ENCODE data around the gene ZNF394.
A peak's percentile ranks its signal among the peaks of the same experiment; 100 is the strongest.

ZNF394 gene

DNA sequence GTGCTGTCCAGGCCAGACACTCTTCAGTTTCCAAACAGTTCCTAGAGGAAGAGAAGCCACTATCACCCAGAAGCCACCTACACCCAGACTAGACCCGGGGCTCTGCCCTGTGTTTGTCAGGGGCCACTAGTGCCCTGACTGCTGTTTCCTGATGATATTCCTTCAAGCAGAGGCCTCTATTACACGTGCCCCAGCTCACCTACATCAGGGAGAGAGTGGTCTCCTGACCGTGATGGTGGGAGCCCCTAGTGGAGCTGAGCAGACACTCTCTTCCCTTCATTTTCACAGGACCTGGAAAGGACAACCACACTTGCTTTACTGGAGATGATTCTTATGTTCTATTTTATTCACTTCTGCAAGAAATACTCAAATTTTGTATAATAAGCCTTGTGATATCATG lies 9.2 kb downstream of the ZNF394 start:
- no peak for DNase-seq

DNA sequence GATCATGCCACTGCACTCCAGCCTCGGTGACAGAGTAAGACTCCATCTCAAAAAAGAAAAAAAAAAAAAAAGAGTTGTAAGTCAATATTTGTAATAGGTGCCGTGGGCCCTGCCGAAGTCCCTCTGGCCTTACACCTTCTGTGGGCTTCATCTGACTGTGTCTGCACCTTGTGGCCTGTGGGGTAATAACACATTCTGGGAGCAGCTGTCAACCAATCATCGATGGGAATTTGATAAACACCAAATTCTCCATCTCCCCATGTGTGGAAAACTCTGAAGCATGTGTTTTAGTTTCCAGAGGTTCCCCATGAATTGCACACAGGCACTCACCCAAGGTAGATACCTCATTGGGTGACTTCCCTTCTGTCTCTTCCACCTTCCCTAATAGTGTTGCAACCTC lies 10.8 kb downstream of the ZNF394 start:
- DNase-seq, result no peak

- no peak for DNase-seq
Measured at GRCh38 chr7:99485094-99485493, 15.0 kb downstream of the ZNF394 start.

GRCh38 chr7:99478464-99479440 lies 21.3 kb downstream of the ZNF394 start:
- no peak for DNase-seq

DNA sequence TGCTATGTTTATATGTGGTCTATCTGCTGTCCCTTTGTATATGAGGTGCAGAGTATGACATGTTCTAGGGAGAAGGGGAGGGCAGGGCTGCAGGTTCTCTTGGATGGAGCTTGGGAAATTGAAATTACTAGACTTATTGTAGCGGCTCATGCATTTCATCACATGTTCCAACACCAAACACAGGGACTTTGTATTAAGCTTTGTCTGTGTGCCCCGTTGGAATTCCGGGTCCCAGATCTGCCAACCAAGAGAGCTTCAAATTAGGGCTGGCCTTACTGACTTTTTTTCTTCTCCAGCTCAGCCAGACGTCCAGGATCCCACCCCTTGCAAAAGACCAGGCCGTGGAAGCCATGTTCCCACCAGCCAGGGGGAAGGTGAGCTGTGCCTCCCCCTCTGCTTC lies 24.0 kb downstream of the ZNF394 start:
- DNase-seq, result no peak

- DNase-seq, result peak in 1 of 2 experiments; percentile 12
Measured at GRCh38 chr7:99473315-99473596, 26.8 kb downstream of the ZNF394 start.

DNA sequence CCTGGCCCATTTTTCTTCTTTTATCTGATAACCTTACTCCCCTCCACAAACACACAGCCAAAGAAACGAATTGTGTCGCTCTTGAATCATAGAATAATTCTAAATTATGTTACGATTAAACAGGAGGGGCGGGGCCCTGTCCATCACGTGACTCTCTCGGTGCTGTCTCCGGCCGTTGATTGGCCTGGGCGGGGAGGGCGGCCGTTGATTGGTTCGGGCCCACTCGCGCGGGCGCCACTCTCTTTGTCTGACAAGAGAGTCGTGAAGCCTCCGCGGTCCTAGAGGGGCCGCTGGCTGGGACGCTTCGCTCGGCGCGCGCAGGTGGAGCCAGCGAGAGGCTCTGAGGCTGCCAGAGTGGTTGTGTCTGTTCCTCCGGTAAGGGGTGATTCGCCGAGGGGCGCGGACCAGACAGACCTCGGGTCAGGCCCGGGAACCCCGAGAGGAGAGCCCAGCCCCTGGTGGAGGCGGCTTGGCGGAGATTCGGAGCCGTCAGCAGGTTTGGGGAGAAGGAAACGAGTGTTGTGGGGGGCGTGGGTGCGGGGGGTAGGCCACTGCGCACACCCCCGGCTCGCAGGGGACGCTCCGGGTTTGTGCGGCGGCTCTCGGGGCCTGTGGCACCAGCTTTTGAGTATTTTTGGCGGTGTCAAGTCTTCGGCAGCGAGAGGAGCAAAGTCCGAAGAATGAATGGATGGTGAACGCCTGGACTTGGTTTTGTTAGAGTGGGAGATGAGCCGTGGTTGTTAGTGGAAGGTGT lies 27.3 kb downstream of the ZNF394 start, which contains the start of gene ZNF789:
TSS of gene ZNF789 (plus strand) at position 330 of the 754 bp plus-strand sequence. CDS start 3,567 bp downstream, outside the sequence.
- DNase-seq, result peak; percentile 84 to 93

DNA sequence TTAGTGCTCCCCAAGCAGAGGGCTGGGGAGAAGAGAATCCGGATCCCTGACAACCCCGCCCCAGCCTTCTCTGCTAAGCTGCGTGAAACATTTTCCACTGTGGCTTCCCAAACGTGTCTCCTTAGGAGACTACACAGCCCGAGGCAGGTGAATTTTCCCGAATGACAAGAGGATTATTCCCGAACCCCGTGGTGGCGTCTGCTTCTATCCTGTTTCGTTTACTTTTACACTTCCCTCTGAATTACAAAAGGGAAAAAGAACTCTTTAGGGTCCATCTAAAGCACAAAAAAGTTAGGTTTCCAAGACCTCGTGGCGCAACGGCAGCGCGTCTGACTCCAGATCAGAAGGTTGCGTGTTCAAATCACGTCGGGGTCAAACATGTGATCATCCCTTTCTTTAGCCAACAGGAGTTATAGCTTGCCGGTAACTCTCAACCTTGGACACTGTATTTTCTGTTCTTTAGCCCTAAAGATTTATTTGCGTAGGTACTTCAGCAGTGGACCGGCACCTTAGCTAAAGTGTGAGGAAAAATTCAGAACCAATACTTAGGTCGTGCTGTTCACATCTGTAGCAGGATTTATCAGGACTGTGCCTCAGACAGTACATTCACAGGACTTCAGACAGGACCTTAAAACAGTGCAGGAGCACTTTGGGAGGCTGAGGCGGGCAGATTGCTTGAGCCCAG lies 30.6 kb downstream of the ZNF394 start:
- DNase-seq, result no peak

GRCh38 chr7:99468336-99468918 lies 31.7 kb downstream of the ZNF394 start:
- DNase-seq, result no peak

DNA sequence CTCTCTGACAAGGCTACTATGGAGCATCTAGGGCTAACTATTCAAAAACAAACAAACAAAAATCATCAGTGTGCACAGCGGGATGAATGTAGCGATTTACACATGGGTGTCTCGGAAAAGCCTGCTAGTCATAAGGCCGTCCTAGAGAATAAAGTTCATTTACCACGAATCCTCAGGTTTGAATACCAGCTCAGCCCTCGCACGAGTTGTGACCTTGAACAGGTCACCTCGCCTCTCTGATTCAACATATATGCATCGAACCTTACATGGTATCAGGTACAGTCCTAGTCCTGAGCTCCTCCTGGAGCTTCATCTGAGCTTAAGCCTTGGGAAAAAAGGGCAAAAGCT lies 34.7 kb downstream of the ZNF394 start:
- DNase-seq, result no peak

DNA sequence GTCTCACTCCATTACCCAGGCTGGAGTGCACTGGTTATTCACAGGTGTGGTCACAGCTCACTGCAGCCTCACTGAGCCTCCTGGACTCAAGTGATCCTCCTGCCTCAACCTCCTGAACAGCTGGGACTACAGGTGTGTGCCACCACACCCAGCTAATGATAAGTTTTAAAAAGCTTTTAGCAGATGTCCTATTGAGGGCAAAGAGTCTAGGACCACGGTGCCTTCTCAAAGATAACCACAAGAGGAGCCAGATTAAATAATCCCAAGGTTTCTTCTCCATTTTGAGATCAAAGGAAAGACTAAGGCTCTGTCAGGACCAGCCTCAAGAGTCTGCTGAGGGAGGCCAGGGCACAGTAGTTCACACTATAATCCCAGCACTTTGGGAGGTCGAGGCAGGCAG lies 38.9 kb downstream of the ZNF394 start:
- DNase-seq, result no peak

GRCh38 chr7:99460651-99461050 lies 39.4 kb downstream of the ZNF394 start:
- DNase-seq, result no peak

- no peak for DNase-seq
Measured at GRCh38 chr7:99459087-99459486, 41.0 kb downstream of the ZNF394 start.

- DNase-seq, result no peak
Measured at GRCh38 chr7:99457650-99458493, 42.2 kb downstream of the ZNF394 start.

- DNase-seq, result no peak
Measured at GRCh38 chr7:99457050-99457649, 42.9 kb downstream of the ZNF394 start.

- no peak for DNase-seq
Measured at GRCh38 chr7:99456288-99456687, 43.8 kb downstream of the ZNF394 start.

DNA sequence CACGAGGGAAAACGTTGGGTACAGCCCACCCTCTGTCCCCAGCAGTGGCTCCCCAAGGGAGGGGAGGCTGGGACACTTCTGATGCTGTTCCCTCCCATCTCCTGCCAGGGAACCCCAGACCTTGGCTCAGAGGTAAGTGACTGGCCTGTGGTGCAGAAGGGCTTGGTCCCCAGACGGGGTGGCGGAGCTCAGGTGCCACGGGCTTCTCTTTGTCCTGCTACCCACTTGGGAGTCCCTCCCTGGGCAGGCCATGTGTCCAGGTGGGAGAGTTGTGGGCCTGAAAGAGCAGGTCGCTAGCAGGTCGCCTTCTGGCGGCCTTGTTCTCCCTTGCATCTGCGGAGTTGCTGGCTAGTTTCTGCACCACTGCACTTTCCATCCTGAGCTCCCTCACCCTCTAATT lies 44.2 kb downstream of the ZNF394 start:
- DNase-seq, result no peak

- DNase-seq, result no peak
Measured at GRCh38 chr7:99453105-99453504, 47.0 kb downstream of the ZNF394 start.

DNA sequence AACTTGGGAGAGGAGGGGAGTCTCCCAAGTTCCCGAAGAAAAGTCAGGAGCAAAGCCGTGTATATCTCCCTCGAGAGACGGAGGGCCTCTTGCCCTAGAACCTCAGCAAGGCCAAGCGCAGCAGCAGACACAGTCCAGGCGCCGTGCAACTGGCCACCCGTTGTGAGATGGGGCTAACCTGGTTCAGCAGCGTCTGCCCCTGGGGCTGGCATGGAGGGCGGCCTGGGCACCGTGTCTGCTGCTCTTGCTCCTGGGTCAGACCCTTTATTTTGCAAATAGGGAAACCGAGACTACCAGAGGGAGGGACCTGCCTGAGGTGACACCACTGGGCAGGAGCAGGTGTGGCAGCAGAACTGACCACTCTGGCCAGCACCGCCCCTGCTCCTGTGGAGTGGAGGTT lies 47.5 kb downstream of the ZNF394 start:
- DNase-seq, result no peak

GRCh38 chr7:99451936-99452335 lies 48.1 kb downstream of the ZNF394 start:
- DNase-seq, result no peak

GRCh38 chr7:99449326-99449725 lies 50.8 kb downstream of the ZNF394 start:
- no peak for DNase-seq

DNA sequence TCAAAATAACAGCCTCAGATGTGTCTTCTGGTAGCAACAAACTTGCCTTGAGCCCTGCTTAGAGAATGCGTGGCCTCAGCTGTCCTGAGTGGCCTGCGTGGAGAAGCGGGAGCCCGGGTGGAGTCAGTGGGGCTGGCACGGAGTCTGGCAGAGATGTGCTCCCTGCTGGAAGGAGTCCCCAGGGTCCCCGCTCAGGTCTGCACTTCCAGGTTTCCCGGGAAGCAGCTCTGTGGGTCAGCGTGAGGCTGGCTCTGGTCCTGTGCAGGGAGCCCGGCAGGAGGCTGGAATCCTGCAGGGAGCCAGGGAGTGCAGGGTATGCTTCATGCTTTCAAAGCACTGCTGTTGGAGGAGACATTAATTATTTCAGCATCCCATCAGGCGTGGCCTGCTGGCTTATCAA lies 51.2 kb downstream of the ZNF394 start:
- no peak for DNase-seq
